RWPE1 (cell line): ENCODE results near the gene CNTNAP4.

Experiments used
- CTCF ChIA-PET: fragments of 350-600 bp; sonication (Branson Sonifier 250); formaldehyde crosslinking; extraction: SDS; loops from one replicate; lab custom pipeline; 2021; lab: Yijun Ruan, JAX
- POLR2A ChIA-PET: fragments of 400-600 bp; formaldehyde crosslinking; extraction: SDS; loops from one replicate; lab custom pipeline; 2020; ENCODE audit warnings: antibody characterized with exemption; ENCODE audit not compliant: low non-redundant PET; lab: Yijun Ruan, JAX
- DNase-seq: peaks from one replicate; pipeline ENCODE4 v3.0.0; 2012; ENCODE audit warnings: low spot score
- H3K27ac ChIP-seq: fragments of 450-650 bp; 2 replicates; pipeline ENCODE4 v1.5.1; 2017
- CTCF ChIP-seq: fragments of 450-650 bp; conservative IDR thresholded peaks from 2 replicates; pipeline ENCODE4 v1.5.1; 2017; ENCODE audit warnings: low read depth, mild to moderate bottlenecking

Gene CNTNAP4

GRCh38 chr16:76598498-76598897 is 321.3 kb downstream of the CNTNAP4 start:
- no peak for DNase-seq
- H3K27ac ChIP-seq: no peak overlapping the region
- POLR2A ChIA-PET: no interaction called here
- no peak for TF ChIP-seq CTCF
- CTCF ChIA-PET: no interaction called here

DNA sequence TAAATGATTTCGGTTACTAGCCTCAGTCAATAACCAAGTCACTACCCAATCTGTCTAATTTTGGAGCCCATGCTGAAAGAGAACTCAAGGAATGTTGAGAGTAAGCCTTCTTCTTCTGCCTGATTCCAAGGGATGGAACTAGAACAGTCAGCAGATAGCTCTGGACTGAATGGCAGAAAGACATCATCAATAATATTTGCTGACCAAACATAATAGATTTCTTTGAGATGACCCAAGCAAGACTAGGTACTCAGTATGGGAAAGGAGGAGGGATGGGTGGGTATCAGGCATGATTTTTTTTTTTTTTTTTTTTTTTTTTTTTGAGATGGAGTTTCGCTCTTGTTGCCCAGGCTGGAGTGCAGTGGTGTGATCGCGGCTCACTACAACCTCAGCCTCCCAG is 330.1 kb downstream of the CNTNAP4 start:
- TF ChIP-seq CTCF: no peak
- DNase-seq: no peak
- ChIA-PET CTCF (no interaction called here), POLR2A (no interaction called here)
- no peak overlapping the region for H3K27ac ChIP-seq
